NB4 (cell line): Measurements from ENCODE around the gene PVALB.

ENCODE experiments used
- DNase-seq: peaks from one replicate; pipeline ENCODE4 v3.0.0; 2010; ENCODE audit warnings: low read depth
- H3K4me3 ChIP-seq: one replicate; pipeline ENCODE4 v1.5.1; 2011; ENCODE audit warnings: mild to moderate bottlenecking, low read depth, low read length, moderate library complexity
- CTCF ChIP-seq: IDR thresholded peaks from one replicate; pipeline ENCODE4 v1.5.1; 2012; ENCODE audit warnings: low read depth, low read length
- MYC ChIP-seq: IDR thresholded peaks from 2 replicates; pipeline ENCODE4 v1.6.1; 2011; ENCODE audit warnings: low read depth, low read length
- POLR2A ChIP-seq: IDR thresholded peaks from 2 replicates; pipeline ENCODE4 v1.6.1; 2011; ENCODE audit warnings: mild to moderate bottlenecking; ENCODE audit not compliant: insufficient read length; ENCODE audit errors: extremely low read depth
- TF ChIP-seq, protein P1 (sequence below): IDR thresholded peaks from 2 replicates; pipeline ENCODE4 v1.6.1; 2011; ENCODE audit warnings: low read depth, low read length

PVALB gene

GRCh38 chr22:36862251-36863242 is 45.7 kb upstream of the PVALB start:
- peak overlapping the region; percentile 85 for H3K4me3 ChIP-seq
- DNase-seq, result peak; percentile 90
- no peak for TF ChIP-seq POLR2A
- TF ChIP-seq MYC, result peak; percentile 82
- TF ChIP-seq, protein P1, sequence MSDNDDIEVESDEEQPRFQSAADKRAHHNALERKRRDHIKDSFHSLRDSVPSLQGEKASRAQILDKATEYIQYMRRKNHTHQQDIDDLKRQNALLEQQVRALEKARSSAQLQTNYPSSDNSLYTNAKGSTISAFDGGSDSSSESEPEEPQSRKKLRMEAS, result peak; percentile 92
- TF ChIP-seq CTCF, result no peak

- peak within 1 kb of the TSS; percentile 85 for H3K4me3 ChIP-seq
- peak; percentile 98 for DNase-seq
Observed at GRCh38 chr22:36860821-36861659, 44.2 kb upstream of the PVALB start, which contains the start of gene NCF4. NCF4 (plus strand) TSS chr22:36861006; CDS start chr22:36861172, 166 bp downstream.

DNA sequence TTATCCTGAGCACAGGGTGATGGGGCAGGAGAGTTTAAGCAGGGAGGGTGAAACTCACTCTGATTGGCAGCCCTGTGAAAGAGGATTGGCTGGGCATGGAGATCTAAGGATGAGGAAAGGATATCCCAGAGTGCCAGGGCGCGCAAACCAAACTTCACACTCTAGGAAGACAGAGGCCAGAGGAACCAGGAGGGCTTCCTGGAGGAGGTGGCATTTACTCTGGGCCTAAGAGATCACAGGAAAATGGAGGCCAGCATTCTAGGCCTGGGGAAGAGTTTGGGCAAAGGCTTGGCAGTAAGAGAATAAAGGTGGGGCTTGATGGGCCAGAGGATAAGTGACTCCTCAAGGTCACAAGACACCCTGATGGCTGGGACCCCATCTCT is 43.6 kb upstream of the PVALB start:
- TF ChIP-seq MYC (no peak), CTCF (no peak), POLR2A (no peak)
- TF ChIP-seq, protein P1, result no peak
- no peak for DNase-seq
- H3K4me3 ChIP-seq, result no peak overlapping the region

More at GRCh38 chr22:36860821-36861659, 44.2 kb upstream of the PVALB start, which contains the start of gene NCF4:
- no peak for TF ChIP-seq CTCF
- TF ChIP-seq POLR2A, result peak; percentile 59
- no peak for TF ChIP-seq MYC

GRCh38 chr22:36860017-36860416 is 43.2 kb upstream of the PVALB start:
- DNase-seq, result no peak
- no peak overlapping the region for H3K4me3 ChIP-seq
- TF ChIP-seq, protein P1, result no peak
- no peak for TF ChIP-seq CTCF

DNA sequence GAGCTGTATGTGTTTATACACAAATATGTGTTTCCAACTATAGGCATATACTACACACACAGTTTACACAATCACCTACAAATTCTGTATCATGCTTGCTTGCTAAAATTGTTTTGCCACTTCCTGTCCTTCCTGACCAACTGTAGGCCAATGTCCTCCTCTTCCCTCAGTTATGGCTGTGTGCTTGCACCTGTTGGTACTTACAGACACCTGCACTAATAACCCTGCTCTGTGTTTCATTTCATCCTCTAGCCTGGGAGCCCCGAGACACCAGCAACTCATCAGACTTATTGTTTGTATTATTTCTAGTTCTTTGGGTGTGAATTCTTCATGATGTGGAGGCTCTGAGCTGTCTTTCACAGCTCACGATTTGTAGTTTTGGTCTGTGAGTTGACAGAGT is 42.1 kb upstream of the PVALB start:
- no peak for DNase-seq
- TF ChIP-seq, protein P1, result no peak
- TF ChIP-seq POLR2A (no peak), CTCF (no peak), MYC (no peak)
- H3K4me3 ChIP-seq, result no peak overlapping the region
